ENCODE data around the gene ACTN1.
"Not testable (repeated sequence)": the region's sequence is repeated elsewhere in the genome, so short reads cannot be mapped to it uniquely, and the experiment has no call there.

The ACTN1 gene

DNA sequence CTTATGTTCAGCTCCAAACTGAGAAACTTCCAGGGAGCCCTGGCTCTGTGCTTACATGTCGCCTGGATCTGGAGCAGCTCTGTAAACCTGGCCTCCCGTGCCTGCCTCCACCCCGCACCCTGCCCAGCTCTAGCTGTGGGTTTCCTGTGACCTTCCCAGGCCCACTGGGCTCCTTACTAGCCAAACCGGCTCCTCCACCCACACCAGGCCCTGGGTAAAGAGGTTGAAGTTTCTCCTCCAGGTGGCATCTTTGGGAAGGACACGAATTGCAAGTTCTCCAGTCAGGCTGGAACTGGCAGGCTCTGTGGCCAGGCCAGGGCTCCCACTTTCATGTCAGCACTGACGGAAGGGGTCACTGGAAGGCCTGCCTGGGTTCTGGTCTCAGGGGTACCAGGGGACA is 125.4 kb downstream of the ACTN1 start:
- DNase-seq, result no peak

DNA sequence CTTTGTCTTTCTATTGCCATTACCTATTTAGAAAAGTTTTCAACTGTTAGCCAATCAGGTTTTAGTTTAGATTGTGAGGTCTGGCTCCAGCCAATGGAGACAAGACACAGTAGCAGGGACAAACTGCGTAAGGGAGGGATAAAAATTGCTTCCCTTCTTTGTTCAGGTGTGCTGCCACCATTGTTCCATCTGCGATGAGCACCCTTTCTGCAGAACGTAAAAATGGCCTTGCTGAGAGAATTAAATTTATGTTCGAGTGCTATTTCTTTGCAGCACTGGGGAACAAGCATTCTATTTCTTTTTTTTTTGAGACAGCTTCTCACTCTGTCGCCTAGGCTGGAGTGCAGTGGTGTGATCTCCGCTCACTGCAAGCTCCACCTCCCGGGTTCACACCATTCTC is 126.6 kb downstream of the ACTN1 start:
- DNase-seq, result not testable (repeated sequence)

DNA sequence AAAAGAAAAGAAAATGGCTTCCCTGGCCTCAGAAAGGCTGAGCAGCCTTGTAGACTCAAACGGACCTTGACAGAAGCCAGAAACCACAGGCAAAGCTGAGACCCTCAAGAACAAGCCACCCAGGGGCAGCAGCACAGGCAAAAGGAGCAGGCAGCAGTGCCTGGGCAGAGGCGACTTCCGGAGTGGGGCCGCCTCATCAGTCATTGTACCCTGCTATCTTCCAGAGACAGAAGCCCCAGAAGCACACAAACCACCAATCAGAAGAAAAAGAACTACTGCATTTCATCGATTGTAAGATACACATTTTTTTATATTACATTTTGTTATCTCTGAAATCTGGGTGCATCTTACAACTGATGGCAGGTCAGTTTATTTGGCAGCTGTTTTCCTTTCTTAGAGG is 128.0 kb downstream of the ACTN1 start:
- no peak for DNase-seq

DNA sequence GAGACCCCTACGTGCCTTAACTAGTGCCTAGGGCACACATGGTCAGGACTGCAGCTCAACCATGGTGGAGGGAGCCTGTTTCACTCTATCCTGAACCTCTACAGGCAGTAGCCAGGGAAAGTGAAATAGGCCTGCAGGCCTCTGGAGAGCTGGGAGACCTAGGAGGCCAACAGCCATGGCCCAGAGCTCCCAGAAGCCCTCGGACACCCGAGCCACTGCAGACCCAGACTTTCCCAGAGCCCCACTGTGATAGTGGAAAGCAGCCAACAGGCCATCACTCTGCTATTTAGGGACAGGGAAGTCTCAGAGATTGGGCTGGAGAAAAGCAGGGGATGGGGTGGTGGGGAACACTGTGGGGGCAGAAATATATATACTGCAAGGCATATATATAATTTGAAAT is 129.7 kb downstream of the ACTN1 start:
- DNase-seq, result no peak

DNA sequence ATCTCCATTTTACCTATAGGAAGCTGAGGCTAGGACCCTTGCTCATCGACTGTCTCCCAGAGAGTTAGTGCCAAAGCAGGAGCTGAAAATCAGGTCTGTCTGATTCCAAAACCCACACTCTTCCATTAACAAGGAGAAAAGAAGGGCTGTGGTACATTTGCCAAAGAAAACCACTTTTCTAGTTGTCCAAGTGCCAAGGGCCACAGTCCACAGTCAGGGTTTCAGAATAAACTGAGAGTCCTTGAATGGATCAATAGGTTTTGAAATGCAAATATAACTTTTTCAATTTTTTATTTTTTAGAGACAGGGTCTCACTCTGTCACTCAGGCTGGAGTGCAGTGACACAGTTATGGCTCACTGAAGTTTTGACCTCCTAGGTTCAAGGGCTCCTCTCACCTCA is 130.8 kb downstream of the ACTN1 start:
- no peak for DNase-seq

DNA sequence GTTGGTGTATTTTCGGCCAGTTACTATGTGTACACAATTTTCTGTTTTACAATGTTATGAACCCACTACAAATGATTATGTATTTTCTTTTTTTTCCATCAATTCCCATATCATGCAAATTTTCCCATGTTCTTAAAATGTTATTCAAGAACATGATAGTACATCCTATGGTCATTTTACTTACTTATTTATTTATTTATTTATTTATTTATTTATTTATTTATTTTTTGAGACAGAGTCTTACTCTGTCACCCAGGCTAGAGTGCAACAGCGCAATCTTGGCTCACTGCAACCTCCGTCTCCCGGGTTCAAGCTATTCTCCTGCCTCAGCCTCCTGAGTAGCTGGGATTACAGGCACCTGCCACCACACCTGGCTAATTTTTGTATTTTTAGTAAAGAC is 131.5 kb downstream of the ACTN1 start:
- not testable (repeated sequence) for DNase-seq

DNA sequence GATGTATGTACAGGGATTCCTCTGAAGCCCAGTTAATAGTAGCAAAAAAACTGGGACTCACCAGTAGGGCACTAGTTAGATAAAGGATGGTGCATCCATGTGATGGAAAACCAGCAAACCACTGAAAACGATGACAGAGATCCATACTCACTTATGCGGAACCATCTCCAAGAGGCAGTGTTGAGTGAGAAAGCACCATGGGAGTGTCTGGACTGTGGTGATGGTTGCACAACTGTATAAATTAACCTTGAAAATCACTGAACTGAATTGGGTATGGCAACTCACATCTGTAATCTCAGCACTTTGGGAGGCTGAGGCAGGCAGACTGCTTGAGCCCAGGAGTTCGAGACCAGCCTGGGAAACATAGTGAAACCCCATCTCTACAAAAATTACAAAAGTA is 132.6 kb downstream of the ACTN1 start:
- DNase-seq, result no peak

DNA sequence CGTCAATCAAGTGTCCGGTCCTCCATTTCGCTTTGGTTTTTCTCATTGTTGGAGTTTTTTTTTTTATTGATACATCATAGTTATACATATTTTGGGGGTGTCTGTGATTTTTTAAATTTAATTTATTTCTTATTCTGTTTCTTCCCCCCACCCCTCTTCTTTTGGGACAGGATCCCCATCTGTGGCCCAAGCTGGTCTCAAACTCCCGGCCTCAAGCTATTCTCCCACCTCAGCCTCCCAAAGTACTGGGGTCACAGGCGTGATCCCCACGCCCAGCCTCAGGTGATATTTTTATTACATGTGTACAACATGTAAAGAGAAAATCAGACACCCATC is 134.9 kb downstream of the ACTN1 start:
- DNase-seq, result no peak

DNA sequence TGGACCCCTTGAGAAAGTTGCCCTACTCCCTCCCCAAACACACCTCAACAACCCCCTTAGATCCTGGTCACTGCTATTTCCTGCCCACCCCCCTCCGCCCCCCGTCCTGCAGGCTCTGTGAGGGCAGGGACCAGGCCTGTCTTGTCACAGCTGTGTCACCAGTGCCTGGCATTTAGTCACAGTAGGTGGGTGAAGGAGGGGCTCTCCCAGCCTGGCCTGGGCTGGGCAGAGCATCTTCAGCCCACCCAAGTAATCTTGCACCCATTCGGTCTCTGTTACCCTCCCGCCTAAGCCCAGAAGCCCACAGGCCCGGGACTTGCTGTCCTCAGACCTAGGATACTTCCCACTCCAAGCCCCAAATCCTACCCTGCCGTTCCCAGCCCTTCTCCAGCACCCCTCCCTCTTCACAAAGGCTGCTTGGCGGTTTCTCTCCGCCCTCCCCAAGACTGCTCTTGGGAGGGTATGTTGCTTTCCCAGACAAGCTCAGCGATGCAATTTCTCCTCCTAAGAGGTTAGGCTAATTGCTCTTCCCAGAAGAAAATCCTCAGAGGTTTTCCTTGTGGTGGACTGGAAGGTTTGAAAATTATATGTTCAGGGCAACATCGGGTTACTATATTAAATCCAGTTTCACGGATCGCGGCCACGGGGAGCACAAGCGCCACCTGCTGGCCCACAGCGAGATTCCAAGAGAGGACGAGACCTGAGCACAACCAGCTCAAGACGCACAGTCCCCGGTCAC is 135.5 kb downstream of the ACTN1 start:
- DNase-seq, result peak; percentile 83

DNA sequence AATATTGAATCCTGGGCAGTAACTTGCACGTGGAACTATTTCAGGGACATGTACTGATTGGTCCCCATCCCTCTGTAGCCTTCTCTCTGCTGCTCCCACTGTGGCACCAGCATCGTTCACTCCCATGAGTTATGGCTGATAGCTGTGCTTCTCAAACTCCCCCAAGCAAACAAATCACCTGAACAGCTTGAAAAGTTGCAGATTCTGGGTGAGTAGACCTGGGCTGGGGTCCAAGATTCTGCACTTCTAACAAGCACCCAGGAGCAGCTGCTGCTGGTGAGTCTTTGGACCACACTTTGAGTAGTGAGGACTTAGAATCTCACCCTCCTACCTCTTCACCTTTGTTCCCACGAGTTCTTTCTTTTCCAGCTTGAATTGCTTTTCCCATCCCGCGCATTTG is 136.8 kb downstream of the ACTN1 start:
- DNase-seq, result no peak

DNA sequence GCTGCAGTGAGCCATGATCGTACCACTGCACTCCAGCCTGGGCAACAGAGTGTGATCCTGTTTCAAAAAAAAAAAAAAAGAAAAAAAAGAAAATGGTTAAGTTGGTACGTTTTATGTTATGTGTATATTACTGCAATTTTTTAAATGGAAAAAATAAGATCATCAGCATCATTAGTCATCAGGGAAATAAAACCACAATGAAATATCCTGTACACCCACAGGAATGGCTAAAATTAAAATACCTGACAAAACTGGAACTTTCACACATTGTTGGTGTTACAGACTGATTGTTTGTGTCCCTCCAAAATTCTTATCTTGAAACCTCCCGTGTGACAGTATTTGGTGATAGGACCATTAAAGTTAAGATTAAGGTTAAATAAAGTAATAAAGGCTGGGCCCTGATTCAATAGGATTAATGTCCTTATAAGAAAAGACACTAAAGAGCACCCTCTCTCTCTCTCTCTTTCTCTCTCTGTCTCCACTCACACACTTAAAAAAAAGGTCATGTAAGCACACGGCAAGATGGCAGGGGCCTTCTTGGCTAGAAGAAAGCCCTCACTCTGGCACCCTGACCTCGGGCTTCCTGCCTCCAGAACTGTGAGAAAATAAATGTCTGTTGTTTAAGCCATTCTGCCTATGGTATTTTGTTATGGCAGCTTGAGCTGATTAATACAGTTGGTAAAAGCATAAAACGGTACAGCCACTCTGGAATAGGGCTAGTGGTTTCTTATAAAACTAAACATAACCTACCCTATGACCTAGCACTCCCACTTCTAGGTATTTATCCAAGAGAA is 137.9 kb downstream of the ACTN1 start:
- DNase-seq, result no peak

DNA sequence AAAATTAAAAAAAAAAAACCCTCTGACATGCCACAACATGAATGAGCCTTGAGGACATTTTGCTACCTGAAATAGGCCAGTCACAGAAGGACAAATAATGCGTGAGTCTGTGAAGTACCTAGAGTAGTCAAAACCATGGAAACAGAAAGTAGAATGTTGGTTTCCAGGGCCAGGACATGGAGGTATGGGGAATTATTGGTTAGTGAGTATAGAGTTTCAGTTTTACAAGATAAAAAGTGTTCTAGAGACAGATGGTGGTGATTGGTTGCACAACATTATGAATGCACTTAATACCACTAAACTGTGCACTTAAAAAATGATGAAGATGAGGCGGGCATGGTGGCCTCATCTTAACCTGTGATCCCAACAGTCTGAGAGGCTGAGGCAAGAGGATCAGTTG is 138.6 kb downstream of the ACTN1 start:
- DNase-seq, result no peak

DNA sequence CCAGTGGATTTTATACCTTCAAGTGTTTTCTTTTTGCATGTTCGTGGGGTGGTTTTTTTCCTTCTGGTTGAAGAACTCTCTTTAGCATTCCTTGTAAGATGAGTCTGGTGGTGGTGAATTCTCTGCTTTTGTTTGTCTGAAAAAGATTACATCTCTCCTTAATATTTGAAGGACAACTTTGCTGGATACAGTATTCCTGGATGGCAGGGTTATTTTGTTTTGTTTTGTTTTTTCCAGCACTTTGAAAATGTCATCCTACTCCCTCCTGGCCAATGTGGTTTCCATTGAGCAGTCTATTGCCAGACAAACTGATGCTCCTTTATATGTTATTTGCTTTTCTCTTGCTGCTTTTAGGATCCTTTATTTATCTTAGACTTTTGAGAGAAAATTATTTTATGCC is 143.0 kb downstream of the ACTN1 start:
- DNase-seq, result no peak

DNA sequence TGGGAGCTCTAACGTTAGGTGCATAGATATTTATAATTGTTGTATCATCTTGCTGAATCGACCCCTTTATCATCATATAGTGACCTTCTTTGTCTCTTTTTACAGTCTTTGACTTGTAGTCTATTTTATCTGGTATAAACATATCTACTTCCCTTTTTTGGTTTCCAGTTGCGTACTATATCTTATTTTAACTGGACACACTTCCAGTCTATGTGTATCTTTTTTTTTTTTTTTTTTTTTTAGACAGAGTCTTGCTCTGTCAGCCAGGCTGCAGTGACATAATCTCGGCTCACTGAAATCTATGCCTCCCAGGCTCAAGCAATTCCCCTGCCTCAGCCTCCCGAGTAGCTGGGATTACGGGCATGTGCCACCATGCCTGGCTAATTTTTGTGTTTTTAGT is 144.3 kb downstream of the ACTN1 start:
- no peak for DNase-seq

DNA sequence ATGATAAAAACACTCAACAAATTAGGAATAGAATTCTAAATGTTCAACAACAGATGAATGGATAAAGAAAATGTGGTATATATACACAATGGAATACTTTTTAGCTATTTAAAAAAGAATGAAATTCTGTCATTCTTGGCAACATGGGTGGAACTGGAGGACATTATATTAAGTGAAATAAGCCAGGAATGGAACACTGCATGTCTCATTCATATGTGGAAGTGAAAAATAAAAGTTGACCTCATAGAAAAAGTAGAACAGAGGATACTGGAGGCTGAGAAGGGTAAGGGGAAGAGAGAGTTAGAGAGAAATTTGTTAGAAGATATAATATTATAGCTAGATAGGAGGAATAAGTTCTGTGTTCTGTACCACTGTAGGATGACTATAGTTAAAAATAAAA is 150.4 kb downstream of the ACTN1 start:
- no peak for DNase-seq

DNA sequence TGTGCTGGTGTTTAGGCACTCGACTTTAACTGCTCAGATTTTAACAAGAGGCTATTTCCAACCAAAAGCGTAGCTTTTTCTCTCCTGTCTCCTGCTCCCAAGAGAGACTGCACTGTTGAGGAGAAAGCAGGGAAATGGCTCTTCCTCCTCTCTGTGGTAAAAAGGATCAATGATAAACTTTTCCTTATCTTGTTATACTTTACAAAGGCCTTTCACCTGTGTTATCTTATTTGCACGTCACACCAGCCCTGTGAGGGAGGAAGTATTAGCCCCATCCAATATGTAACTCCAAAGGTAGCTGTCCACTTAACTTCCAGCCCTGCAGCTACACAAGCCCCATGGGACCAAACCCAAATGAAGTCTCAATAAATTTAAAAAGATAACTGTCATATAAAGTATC is 153.4 kb downstream of the ACTN1 start:
- DNase-seq, result no peak

DNA sequence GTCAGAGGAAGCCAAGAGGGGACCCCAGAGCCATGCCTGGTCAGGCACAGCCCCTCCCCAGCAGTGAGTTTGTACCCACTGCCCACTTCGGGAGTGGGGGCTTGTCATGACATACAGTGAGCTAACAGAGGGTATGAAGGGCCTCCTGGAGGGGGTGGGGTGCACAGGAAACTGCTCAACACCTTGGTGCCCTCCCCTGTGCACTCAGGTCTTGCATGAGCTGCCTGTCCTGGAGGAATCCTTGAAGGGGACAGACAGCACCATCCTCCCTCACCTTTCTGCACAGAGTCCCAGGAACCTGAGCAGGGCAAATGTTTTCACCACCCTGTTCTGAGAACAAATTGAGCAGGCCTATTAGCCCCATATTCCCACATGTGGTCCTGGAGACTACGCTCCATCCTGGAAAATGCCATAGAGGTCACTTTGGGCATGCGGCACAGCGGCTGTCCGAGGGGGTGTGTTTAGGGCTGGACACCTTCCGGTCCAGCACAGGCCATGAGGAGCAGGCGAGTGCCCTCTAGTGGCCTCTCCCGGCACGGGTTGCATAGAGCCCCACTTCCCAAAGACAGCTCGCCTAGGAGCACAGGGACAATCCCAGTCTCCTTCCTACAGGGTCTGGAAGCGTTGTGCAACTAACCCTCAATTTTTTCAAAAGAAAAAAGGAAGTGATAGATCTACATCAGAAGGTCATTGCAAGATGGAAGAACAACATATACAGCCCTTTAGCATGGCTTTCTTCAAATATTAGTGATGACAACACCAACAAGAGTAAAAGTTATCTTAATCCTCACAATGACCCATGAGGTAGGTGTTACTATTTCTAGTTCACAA is 154.4 kb downstream of the ACTN1 start:
- no peak for DNase-seq

DNA sequence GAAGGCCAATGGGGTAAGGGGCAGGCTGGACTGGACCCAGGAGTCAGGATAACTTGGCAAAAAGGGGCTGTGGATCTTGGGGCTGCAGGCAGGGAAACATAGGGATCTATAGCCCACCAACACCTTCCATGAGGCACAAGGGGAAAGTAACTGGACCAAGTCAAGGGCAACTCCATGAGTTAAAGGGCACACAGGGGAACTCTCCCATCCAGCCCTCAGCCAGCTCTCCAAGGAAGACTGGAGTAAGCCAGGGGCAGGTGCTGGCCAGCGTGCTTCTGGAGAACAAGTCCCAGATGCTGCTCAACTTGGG is 154.9 kb downstream of the ACTN1 start:
- DNase-seq, result no peak

Data from NCI-H1694 treated with DMSO at 0.1 percent for 48 hours (cell line).